Right lobe of liver (tissue), 4 donors: ENCODE data around the gene DNER.

Experiments
- CTCF ChIP-seq, 4 donors: fragments of 200-600 bp in 3 of 4; fragments of 450-650 bp in 1 of 4; IDR thresholded peaks; one replicate each; pipeline versions ENCODE4 v1.5.1 to v1.8.0; 2016 to 2022; ENCODE audit warnings: antibody characterized with exemption in 4 of 4, mild to moderate bottlenecking in 2 of 4
- POLR2A ChIP-seq: fragments of 450-650 bp; IDR thresholded peaks from one replicate; pipeline ENCODE4 v1.6.1; 2017; ENCODE audit warnings: antibody characterized with exemption, mild to moderate bottlenecking
- donor health status: DM: no; HTN: no; CAD: no.
- donor health status: DM: no; HTN: no; CAD: no.
- donor health status: DM: no; HTN: yes; CAD: no.

- no peak for TF ChIP-seq CTCF (IDR thresholded peaks at IDR 0.05)
- no peak for TF ChIP-seq POLR2A
Observed at GRCh38 chr2:229701716-229702115, 12.6 kb downstream of the DNER start.
